ENCODE measurements around the gene SBK2.

SBK2 gene

DNA sequence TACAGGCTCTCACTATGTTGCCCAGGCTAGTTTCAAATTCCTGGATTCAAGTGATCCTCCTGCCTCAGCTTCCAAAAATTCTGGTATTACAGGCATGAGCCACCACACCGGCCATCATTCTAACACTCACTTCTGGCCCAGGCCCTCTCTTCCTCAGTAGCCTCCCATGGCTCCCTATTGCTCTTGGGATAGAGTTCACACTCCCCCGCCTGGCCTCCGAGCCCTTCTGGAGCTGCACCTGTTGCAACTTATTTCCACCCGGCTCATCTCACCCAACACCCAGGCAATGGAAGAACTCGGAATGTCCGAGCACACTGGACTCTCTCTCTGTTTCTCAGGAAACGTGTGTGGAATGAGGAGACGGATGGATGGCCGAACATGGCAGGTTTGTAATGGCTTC lies 17.4 kb upstream of the SBK2 start:
- DNase-seq (ENCODE audit: low spot score): no peak

GRCh38 chr19:55553217-55554182 lies 16.6 kb upstream of the SBK2 start:
- DNase-seq (ENCODE audit: low spot score): no peak

DNA sequence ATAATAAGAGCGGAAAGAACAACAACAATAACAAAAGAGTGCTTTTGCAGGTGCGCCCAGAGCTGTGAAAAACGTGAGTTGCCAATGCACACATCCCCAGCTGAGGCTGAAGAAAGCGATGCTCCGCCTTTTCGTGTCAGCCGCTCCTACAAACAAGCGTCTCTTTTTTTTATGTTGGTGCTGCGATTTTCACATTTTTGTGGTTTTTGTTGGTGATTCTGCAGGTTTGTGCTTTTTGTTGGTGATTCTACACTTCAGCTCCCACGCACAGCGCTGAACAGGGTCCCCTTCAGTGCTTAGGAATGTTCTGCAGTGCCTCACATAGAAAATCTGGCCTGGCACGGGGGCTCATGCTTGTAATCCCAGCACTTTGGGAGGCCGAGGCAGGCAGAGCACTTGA lies 15.7 kb upstream of the SBK2 start:
- no peak for DNase-seq (ENCODE audit: low spot score)

GRCh38 chr19:55552206-55552605 lies 15.3 kb upstream of the SBK2 start:
- DNase-seq (ENCODE audit: low spot score): no peak

- DNase-seq (ENCODE audit: low spot score): no peak
Observed at GRCh38 chr19:55550321-55550650, 13.4 kb upstream of the SBK2 start.

DNA sequence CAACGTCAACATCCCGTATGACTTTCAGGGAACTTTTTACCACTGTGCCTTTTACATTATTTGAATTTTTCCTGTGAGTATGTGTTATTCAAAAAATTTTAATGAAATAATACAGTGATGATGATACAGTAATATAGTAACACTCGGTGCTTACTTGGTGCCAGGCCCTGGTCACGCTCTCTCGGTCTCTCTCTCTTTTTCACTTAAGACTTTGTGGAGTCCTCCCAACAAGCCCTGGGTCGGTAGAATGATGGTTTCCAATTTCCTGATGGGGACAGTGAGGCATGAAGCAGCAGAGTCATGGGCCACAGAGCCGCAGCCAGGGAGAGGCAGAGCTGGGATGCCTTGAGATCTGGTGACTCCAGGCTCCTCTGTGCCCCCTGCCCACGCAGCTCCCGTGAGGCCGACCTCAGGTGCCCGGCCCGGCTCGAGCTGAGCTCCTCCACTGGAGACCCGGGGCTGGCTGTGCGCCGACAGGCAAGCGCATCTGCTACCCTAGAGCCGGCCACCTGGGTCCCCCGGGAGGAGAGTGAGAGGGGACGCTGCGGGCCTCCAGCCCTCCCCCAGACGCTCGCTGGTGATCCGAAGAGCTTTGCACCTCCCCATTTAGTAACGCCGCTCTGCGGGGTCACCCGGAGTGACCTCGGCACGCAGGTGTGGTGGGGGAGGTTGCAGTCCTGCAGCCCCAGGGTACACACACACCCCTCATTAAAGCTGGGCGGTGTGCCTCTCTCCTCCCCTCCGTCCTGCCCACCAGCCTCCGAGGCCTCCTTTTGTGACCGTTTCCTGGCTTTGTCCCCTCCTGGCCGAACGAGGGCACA lies 12.8 kb upstream of the SBK2 start:
- no peak for DNase-seq (ENCODE audit: low spot score)

- DNase-seq (ENCODE audit: low spot score): no peak
Observed at GRCh38 chr19:55546822-55547614, 10.1 kb upstream of the SBK2 start.

DNA sequence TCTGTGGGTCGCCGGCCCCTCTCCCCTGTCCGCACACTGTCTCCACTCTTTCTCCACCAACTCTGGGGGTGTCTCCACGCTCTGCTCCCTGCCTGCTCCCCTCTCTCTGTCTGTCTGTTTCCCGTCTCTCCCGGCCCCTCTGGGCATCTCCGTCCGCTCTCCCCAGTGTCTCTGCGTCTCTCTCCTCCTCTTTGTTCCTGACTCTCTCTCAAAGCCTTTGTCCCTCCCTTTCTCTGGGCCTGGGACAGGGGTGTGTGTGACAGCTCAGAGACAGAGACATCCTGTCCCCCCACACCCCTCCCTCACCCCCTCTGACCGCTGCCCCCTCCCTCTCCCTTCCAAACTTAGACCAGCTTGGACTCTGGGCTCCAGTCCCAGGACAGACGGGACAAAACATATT lies 9.1 kb upstream of the SBK2 start:
- DNase-seq (ENCODE audit: low spot score): no peak

GRCh38 chr19:55545443-55545842 lies 8.5 kb upstream of the SBK2 start, which contains the start of gene SBK3:
Gene SBK3 (minus strand): TSS chr19:55545543. CDS start chr19:55545543, 0 bp downstream.
- no peak for DNase-seq (ENCODE audit: low spot score)

DNA sequence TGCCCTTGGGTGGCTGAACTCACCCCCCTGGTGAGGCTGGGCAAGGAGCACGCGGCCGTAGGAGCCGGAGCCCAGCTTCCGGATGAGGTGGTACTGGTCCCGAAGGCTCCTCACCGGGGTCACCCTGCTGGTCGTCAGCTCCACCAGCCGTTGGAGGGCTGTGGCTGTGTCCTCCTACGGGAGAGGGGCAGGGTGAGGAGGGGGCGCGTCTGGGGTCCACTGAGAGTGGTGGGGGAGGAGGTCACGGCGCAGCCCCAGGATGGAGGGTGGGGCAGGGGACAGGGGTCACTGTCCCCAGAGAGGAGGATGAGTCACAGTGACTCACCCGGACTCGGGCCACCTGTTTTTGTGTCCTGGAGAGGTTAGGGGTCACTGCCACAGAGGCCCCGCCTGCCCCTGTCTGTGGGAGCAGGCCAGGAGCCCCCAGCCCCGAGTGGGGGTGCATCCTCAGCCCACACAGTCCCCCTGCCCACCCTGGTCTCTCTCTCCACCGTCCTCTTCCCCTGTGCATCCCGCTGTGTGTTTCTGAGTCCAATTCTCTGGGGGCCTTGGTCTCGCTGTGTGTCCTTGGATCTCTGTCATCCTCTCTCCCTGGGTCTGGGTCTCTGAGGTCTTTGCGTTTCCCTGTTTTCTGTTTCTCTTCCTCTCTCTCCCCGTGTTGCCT lies 8.0 kb upstream of the SBK2 start:
- no peak for DNase-seq (ENCODE audit: low spot score)

DNA sequence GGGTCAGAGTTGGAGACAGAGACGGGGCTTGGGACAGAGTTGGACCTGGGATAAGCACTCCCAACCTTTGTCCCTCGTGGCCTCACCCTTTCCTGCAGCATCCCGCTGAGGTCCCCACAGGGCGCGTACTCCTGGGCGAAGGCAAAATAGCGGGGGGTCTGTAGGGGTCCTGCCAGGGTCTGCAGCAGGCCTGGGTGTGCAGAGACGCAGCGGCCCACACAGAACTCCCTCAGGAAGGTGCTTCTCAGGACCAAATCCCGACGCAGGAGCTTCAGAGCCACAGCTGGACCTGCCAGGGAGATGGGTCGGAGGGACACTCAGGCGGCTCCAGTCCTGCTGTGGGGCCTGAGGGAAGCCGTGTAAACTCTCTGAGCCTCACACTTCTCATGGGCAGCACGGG lies 7.1 kb upstream of the SBK2 start:
- DNase-seq (ENCODE audit: low spot score): no peak

DNA sequence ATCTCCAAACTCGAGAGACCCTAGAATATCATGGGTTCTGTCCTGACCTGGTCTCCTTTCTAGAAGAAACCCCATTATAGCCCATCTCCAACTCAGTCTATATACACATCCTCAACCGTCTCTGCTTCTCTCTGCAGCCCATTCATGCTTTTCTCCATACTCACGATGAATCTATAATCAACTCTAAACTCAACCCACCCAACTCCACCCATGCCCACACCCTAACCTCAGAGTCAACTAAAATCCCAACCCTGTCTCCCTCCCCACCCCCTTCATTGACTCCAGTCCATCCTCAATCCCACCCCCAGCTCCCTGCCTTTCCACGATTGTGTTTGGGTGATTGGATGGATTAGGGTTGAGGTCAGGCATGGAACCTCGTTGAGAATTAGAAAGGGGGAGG lies 6.6 kb upstream of the SBK2 start:
- DNase-seq (ENCODE audit: low spot score): no peak

DNA sequence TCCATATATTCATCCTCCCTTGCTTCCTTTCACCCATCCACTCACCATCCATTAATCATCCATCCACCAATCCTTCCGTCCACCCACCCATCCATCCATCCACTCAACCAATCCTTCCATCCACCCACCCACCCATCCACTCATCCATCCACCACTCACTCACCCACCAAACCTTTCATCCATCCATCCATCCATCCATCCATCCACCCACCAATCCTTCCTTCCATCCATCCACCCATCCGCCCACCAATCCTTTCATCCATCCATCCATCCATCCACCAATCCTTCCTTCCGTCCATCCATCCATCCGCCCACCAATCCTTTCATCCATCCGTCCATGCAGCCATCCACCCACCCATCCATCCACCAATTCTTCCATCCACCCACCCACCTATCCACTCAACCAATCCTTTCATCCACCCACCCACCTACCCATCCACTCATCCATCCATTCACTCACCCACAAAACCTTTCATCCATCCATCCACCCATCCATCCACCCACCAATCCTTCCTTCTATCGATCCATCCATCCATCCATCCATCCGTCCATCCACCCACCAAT lies 5.4 kb upstream of the SBK2 start:
- DNase-seq (ENCODE audit: low spot score): no peak

DNA sequence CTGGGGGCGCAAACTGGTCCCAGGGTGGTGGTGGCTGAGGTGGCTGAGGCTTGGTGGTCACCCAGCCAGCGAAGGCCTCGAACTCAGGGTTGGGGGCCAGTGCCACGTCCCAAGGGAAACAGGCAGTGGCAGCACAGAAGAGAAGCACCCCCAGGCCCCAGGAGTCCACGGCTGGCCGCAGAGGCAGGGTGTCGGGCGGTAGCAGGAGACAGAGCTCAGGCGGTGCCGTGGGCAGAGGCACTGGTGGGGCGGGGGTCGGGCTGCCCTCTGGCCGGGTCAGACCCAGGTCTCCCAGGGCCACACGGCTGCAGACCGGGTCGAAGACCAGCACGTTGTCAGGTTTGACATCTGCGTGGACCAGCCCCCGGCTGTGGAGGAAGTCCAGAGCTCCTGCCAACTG lies 4.2 kb upstream of the SBK2 start:
- no peak for DNase-seq (ENCODE audit: low spot score)

- no peak for DNase-seq (ENCODE audit: low spot score)
Observed at GRCh38 chr19:55540619-55541018, 3.7 kb upstream of the SBK2 start.

DNA sequence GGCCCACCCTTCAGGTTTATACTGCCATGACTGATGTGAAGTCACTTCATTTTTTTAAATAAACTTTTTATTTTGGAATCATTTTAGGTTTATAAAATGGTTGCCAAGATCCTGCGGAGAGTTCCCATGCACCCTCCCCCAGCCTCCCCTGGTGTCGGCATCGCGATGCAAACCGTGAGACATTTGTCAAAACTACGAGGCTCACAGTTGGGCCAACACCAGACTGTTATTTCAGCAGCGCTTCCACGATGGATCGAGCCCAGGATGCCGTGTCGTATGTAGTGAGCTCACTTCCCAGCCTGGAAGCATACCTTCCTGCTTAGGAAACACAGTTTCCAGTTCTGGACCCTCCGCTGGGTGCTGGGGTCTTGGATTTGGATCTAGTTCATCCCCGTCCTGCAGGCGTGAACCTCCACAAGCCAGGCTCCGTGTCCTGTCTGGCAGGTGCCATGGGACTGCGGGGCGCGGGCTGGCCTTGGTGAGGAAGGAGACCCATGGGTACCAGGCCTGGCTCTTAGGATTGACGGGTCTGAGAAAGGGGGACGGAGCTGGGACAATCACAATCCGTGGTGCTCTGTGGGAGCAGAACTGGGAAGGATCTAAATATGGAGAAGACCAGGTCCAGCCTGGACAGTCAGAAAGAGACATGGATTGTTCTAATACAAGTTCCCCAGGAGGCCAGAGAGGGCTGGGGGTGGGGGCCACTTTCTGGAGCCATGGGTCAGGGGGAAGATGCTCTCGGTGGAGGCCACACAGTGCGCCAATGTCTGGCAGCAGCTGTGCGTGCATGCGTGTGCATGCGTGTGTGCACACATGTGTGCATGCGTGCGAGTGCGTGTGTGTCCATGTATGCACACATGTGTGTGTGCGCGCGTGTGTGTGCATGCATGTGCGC lies 2.4 kb upstream of the SBK2 start:
- DNase-seq (ENCODE audit: low spot score): no peak

GRCh38 chr19:55538132-55538531 lies 1.2 kb upstream of the SBK2 start:
- no peak for DNase-seq (ENCODE audit: low spot score)

GRCh38 chr19:55537741-55538111 lies 793 bp upstream of the SBK2 start:
- DNase-seq (ENCODE audit: low spot score): no peak

DNA sequence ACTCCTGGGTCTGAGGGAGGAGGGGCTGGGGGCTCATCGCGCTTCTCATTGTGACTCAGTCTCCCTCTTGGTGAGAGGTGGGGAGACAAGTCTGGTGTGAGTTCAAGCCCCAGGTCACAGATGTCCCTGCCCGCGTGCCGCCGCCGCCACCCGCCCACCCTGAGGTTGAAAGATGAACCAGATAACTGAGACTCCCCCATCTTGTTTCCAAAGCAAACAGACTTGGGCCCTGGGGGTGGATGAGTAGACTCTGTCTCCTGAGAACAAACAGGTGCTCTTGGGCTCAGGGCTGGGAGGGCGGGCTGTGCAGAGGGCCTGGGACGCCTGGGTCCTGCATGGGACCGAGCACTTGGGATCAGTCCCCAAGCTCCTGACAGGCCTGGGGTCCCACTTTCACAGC lies 567 bp downstream of the SBK2 start:
- DNase-seq (ENCODE audit: low spot score): no peak

GRCh38 chr19:55535965-55536350 lies 975 bp downstream of the SBK2 start:
- DNase-seq (ENCODE audit: low spot score): no peak
